GM21825 (cell line): ENCODE measurements around the gene TCEANC.

ENCODE experiments used
- ATAC-seq: cut with Tn5 transposase; IDR thresholded peaks from one replicate; pipeline ENCODE4 v1.9.1; 2021; ENCODE audit warnings: mild to moderate bottlenecking, moderate library complexity; ENCODE audit not compliant: unreplicated experiment

TCEANC gene

DNA sequence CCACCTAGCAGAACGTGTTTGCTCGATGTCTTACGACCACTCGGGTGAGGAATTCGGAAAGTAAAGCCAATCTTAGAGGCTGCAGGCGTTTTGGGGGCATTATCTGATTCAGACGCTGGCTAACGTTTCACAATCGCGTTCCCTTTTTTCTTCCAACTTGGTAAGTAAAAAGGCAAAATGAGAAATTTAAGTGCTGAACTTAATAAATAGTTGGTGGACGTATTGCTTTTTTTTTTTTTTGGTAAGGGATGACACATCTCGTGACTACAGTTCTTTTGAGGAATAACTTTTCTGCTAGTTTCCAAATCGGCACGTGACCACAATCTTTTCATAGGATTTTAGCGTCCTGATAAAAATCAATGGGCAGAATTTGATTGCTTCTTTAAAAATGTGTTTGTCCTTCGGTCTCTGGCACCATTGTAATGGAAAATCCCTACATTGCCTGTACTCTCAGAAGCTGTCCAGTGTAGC, 36.8 kb downstream of the TCEANC start:
- ATAC-seq, result no peak

DNA sequence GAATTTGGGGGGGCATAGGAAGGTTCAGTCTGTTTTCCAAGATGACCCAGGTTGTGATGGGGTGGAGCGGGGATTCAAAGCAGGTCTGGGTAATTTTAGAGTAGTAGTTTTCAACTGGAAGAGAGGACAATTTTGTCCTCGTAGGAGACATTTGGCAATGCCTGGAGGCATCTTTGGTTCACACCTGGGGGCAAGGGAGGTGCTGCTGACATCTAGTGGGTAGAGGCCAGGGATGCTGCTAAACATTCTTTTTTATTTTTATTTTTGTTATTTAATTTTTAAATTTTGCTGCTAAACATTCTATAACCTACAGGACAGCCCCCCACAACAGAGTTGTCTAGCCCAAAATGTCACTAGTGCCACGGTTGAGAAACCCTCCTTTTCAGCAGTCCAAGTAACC, 37.9 kb downstream of the TCEANC start:
- ATAC-seq, result no peak

DNA sequence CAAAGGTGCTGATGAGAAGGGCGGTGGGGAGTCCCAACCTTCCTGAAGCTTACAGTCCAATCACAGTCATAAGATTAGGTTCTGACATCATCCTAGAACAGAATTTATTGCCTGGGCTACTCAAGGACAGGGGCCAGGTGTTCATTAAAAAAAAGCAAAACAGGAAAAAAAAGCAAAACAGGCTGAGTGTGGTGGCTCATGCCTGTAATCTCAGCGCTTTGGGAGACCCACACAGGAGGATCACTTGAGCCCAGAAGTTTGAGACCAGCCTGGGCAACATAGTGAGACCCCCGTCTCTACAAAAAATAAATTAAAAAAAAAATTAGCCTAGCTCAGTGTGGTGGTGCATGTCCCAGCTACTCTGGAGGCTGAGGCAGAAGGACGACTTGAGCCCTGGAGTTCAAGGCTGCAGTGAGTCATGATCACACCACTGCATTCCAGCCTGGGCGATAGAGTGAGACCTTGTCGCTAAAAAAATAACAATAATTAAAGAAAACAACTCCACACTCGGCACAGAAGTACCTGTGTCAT, 39.0 kb downstream of the TCEANC start:
- ATAC-seq, result no peak

DNA sequence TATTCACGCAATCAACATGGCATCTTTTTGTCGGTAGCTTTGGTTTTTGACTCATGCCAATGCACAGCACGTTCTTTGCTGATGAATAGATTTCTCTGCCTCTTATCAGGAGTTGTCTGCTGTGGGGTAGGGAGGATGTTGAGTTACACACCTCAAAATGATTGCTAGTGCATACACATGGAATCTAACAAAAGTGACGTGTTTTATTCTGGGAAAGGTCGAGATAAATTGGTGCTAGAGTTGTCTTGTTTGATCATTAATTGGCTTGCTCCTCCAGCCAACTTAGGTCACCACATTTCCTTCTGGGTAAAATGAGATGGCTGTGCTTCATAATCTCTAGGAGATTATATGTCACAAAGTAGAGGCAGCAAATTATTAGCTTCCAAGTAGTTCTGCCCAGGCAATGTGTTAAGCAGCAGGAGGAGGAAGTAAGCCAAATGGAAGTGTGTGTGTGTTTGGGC, 39.9 kb downstream of the TCEANC start:
- no peak for ATAC-seq

DNA sequence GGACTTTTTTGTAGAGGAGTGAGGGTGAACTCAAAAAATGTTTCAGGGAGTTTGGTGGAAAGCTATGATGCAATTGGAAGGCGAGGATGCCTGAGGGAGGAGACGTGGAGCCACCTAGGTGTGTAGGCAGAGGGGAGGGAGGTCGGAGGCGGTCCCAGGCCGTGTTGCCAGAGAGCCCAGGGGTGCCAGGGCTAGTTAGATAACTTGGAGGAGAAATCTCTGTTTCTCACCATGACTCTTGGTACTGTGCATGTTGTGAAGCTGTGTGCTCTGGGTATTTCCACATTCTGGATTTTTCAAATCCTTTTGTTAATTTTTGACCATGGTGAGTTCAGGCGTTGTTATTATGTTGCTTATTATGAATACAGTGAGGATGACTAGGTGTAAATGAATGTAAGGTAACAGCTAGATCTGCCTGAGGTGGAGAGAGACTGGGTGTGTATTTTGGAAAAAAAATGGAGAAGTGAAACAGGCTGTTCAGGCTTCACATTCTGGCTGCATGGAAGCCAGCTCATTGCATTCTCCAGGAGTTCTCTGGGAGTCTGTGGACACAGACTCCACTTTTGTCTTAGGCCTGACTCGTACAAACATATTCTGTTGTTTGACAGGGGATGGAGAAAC, 40.5 kb downstream of the TCEANC start:
- ATAC-seq, result no peak

DNA sequence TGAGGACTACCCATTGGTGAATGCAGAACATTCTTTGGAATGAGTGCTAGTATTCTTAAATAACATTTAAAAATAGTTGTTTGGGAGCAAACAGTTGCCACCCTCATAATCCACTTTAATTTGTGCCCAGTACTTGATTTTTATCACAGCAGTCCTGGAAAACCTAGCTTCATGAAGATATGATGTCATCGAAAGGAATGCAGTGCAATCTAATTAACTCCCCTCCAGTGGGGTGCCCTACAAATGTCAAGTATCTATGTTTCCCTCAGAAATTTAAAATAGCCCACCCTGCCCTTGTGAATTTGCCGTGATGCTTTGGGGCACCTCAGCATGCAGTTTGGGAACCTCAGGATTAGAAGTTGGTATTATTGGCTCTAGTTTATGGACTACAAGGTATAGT, 41.4 kb downstream of the TCEANC start:
- ATAC-seq, result no peak

DNA sequence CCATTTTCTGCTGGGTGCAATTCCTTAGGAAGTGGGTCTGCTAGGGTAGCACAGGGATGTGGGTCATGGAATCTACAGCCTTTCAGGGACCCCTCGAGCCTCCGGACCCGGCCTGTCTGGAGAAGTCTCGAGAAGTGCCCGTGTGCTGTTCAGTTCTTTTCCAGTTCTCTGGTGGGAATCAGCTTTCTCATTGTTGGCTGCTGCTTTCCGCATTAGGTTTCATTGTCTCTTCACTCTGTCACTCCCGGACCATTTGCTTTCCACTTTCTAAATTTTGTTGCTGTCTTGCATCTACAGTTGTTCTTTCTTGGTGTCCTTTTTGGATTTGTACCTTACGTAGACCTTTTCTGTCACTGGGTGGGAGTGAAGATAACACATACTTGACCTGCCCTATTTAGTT, 42.0 kb downstream of the TCEANC start:
- ATAC-seq, result no peak

DNA sequence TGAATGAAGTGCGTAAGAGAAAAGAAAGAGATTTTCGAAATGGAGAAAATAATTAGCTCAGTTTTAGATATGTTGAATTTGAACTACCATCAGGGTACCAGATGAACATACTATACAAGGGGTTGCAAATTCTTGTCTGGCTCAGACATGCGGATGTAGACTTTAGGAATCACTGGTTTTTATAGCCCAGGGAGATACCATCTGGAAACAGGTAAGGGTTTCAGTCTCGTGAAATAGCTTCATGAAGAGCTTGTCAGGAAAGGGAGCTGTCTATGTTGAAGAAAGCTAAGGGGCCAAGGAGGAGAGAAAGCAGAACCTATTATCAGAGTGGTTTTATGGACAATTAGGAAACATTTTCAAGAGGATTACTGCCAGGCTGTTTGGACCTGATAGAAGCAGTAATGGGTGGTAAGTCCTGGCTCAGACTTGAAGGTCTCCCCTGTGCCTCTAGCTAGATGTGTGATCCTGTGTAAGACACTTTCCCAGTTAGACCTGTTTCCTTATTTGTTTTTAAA, 42.7 kb downstream of the TCEANC start:
- ATAC-seq, result no peak

DNA sequence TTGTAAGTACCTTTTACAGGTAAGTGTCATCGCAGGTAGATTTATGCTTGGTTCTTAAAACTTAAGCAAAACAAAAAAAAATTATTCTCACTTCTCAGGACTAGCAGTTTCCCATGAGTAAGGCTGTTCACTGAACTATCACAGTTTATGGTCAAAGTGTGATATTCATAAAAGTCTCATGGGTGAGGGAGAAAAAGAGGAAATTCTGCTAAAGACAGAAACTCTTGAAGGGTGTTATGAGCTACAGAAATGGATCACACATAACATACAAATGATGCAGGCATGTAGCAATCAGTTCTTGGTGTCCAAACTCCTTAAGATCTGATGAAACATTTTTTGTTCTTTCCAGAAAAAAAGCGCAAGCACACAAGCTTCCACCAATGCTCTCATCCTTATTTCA, 44.5 kb downstream of the TCEANC start:
- ATAC-seq, result peak; percentile 52

DNA sequence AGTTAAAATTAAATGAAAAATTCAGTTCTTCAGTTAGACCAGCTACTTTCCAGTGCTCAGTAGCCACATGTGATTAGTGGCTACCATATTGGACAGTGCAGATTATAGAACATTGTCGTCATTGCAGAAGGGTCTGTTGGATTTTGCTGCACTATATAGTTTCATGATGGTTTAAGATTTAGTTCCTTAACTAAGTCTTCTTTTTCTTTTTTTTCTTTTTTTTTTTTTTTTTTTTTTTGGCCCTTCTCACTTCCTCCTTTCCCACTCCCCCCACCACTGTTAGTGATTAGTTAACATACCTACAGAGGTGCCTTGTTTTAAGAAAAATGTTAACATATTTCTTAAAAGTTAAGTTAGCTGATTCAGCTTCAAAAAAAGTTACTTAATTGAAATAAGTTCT, 45.0 kb downstream of the TCEANC start:
- no peak for ATAC-seq

DNA sequence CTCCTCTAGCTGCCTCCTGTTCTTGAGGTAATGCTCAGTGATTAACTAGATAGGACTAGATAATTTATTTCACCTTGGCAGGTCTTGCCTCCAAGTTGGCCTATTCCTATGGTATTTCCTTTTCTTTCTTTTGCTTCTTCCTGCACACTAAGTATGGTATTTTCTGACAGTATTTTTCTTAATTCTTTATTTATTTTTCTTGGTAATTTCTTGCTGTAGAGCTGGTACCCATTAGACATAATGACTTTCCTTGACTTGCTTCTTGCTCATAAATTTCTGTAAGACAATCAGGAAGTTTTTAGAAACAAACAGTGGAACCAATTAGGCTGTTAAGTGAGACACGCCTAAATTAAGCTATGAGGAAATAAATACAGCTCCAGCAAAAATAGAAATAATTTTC, 45.5 kb downstream of the TCEANC start:
- ATAC-seq, result no peak

DNA sequence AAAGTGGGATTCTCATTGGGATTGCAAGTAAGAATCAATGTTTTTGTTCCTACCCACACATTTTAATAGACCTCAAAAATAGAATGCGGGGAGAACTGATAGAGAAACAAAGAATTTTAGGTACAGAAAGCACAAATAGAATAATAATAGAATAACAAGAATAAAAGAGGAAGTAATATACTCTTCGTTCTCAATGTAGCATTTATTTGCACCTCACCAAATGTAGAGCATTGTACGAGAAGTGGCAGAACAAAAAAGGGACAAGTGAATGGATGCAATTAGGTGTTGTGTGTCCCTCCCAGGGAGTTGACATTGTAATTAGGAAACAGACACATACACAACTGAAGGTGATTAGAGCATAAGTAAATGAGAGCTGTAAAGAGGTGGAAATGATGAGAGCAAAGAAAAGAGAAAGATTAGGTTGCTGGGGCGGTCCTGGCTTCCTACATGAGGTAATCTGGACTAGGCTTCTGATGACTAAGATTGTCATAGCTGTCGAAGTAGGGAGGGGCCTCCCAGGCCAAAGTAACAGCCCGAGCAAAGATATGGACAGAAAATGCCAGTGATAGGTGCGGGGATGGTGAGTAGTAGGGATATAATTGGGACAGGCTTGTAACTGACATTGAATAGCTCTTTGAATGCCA, 46.4 kb downstream of the TCEANC start:
- ATAC-seq, result peak; percentile 38

DNA sequence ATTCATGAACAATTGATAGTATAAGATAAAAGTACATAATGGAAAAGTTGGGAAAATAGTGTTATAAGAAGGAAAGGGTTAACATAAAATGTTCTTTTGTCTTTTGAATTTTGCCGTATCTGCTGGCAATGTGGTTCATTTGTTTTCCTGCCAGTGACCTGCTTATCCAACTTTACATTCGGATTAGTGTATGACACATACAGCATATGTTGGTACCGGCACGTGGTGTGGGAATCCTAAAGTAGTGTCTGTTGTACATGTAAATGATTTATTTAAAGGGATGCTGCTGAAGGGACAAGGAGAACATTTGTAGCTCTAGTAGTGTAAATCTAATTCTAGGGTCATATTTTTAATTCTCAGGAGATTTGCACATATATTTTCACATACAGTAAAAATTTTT, 47.4 kb downstream of the TCEANC start:
- ATAC-seq, result no peak

DNA sequence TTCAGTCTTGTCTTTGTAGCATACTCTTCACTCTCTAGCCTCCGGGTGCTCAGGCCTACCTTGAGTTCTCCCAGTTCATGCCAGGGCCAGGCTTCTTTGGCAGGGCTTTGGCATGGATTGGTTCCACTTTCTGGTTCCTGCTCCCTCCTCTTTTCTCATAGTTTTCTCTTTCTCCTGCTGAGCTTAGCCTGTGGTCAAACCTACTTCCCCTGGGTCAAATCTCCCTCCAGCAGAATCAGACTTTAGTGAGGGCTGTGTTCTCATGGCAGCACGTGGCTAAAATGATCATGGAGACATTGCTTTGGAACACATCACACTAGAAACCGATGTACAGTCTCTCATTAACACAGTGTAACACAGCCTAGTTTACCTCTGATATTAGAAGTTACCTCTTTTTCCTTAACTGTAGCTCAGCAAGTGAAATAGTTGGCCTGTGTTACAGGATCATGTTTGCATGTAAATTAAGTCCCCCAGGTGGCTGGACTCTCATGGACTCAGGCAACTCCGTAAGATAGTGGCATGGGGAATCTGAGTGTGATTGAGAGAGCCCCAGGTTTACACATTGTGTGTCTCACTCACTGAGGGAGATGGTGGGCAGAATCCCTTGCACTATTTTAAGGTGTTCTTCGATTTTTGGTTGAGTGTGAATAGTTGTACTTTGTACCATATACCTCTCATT, 49.3 kb downstream of the TCEANC start:
- ATAC-seq, result no peak

DNA sequence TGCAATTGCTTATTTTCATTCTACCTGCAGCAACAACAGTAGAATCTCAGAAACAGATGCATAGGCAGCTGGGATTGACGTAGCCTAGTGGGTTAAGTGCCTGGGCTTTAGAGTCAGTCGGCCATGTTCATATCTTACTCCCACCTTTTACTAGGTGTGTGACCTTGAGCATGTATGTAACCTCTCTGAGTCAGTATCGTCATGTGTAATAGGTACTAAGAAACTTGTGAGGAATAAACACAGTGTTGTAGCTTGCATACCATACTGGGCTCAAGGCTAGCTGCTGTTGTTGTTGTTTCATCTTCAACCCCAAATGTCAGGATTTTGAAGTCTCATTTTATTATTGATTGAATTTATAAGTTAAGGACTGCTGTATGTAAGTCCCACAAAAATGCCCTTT, 50.2 kb downstream of the TCEANC start:
- no peak for ATAC-seq

DNA sequence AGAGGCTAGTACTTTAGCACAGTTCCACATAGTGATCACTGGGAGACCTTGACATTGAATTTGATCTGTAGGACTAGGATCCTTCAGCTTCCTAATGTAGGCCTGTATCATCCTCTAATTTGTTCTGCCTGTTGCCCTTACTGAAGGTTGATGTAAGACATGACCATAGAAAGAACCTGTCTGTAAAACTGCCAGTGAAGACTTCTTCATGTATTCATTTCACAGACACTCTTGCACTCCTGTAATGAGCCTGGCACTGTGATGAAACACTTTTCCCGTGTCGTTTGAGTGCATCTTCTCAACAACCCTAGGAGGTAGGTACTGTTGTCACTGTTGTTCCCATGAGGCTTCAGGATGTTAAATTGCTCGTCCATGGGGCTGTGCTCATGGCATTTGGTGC, 50.6 kb downstream of the TCEANC start:
- ATAC-seq, result no peak

DNA sequence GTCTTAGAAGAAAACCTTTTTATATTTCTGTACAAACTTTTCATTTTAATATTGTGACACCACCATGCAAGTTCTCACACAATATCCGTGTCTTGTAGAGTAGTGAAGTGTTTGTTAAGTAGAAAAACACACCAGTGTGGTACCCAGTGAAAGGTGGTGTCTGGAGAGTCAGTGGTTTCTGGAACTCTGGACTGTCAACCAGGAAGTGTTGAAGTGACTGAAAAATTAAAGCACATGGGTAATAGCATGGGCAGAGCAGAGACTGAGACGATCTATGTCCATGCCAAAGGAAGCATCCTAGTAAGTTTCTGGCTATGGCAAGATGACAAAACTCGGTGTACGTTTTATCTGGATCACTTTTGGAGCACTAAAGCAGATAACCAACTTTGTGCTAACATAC, 58.2 kb downstream of the TCEANC start:
- ATAC-seq, result no peak
